Motor neuron (in vitro differentiated cells): ENCODE results near the gene FCHSD2. TPM values are rescaled to one million over a fixed set of nuclear protein-coding genes. Genes with fewer than 3 reads are reported as not detected.

Experiments used
- ATAC-seq, 8 experiments: fragments of 200-7000 bp; cut with Tn5 transposase; replicated peaks in 6 of 8; 2 replicates each; pipeline ENCODE4 v1.8.0; 2021; ENCODE audit warnings: mild to moderate bottlenecking in 8 of 8, moderate library complexity in 8 of 8
- H3K27ac ChIP-seq, 2 donors: fragments of 250-450 bp; sonication (Bioruptor Pico); 2 replicates each; pipeline ENCODE4 v1.9.0; 2021; ENCODE audit warnings: antibody characterized with exemption in 2 of 2, mild to moderate bottlenecking in 2 of 2, moderate library complexity in 1 of 2
- H3K4me1 ChIP-seq, 2 donors: fragments of 250-450 bp; sonication (Bioruptor Pico); replicated peaks in 1 of 2; 2 replicates each; pipeline ENCODE4 v1.6.1; 2021; ENCODE audit warnings: antibody characterized with exemption in 2 of 2, mild to moderate bottlenecking in 2 of 2, moderate library complexity in 1 of 2
- H3K4me3 ChIP-seq, 5 donors: fragments of 250-450 bp; sonication (Bioruptor Pico); 2 replicates each; pipeline ENCODE4 v1.9.0; 2021; ENCODE audit warnings: antibody characterized with exemption in 5 of 5, mild to moderate bottlenecking in 5 of 5, moderate library complexity in 4 of 5
- WGBS, 10 experiments: fragments of 450-650 bp; shearing (Covaris generic); methylation state at CpG; one replicate each; pipeline ENCODE4 v1.0.0; 2022; 5-methylcytosine and 5-hydroxymethylcytosine counted together
- in situ Hi-C, 9 experiments: fragments of 400-800 bp; cut with MboI; loops; one replicate each; pipeline ENCODE4 v1.15.0; 2021; ENCODE audit warnings: low sequenced_read_pairs in 9 of 9, low pct_unique_long_range_greater_than_20kb in 2 of 9; ENCODE audit not compliant: unreplicated experiment in 9 of 9
- total RNA-seq, 8 experiments: library from RNA; unstranded; fragments of 300-600 nt; gene quantifications; 2 replicates each; pipeline versions ENCODE4 v1.2.3 to v1.2.4, GENCODE V29; 2022

The FCHSD2 gene
- total RNA-seq, 8 experiments from 2014 or later, result 11.6 to 22.1 (median 18.0) TPM

- 11 to 100% (median 67%) methylated on average over 1 of the region's 1 CpG; no CpG with 5 or more reads in 3 of the 10 experiments for WGBS, 10 experiments
- H3K4me1 ChIP-seq, result no peaks in the 10 kb centered on the region
- no peak for ATAC-seq
- no peak overlapping the region for H3K4me3 ChIP-seq
- in situ Hi-C loops, result loop anchor here in 1 of 9 experiments (25.0 kb wide), 1 partner anchor 194 kb away; the partner anchor contains the start of gene FCHSD2
- no peak overlapping the region for H3K27ac ChIP-seq
Measured at GRCh38 chr11:72943664-72944063, 198.5 kb downstream of the FCHSD2 start.

DNA sequence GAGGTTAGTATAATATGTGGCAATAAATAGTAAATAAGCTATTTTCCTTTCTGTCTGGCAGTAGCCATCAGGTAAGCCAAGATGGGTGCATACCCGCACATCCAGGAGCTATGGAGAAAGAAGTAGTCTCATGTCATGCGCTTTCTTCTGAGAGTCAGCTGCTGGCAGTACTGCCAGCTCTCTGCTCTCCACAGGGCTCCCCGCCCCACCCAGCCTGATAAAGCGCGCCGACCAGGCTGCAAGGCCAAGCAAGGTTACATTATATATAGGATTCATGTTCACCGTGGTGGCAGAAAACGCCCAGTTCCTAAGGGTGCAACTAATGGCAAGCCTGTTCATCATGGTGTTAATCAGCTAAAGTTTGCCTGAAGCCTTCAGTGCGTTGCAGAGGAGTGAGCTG lies 201.7 kb downstream of the FCHSD2 start:
- H3K27ac ChIP-seq, result no peak overlapping the region
- WGBS, 10 experiments, result 80 to 100% (median 86%) methylated on average over 1 to 5 of the region's 9 CpGs; no CpG with 5 or more reads in 4 of the 10 experiments
- H3K4me1 ChIP-seq, result no peaks in the 10 kb centered on the region
- no peak overlapping the region for H3K4me3 ChIP-seq
- ATAC-seq, result no peak
- in situ Hi-C loops, result loop anchor here in 1 of 9 experiments (25.0 kb wide), 1 partner anchor 197 kb away; the partner anchor contains the start of gene FCHSD2

DNA sequence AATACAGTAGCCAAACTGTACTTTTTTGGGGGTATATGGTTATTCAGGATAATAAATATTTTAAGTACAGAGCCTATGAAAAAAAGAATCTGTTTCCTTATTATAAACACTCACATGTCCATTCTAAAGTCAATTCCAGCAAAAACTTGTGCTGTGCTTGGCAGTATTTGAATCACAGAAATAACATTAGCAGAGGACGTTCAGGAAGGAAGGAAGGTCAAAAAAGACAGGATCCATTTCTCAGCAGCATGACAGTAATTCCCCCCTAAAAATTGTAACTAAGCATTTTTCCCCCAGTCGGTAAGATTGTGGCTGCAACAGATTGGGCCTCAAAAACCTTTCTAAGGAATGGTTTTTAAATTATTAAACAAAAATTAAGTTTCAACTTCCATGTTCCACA lies 203.1 kb downstream of the FCHSD2 start:
- Histone ChIP-seq H3K4me1 (no peaks in the 10 kb centered on the region), H3K4me3 (no peak overlapping the region), H3K27ac (no peak overlapping the region)
- in situ Hi-C loops, result loop anchor here in 1 of 9 experiments (25.0 kb wide), 1 partner anchor 198 kb away; the partner anchor contains the start of gene FCHSD2
- ATAC-seq, result no peak
- 60 to 100% (median 87%) methylated on average over 1 to 2 of the region's 2 CpGs for WGBS, 10 experiments

GRCh38 chr11:72937439-72937838 lies 204.7 kb downstream of the FCHSD2 start:
- 90 to 100% (median 99%) methylated on average over 1 to 4 of the region's 4 CpGs; no CpG with 5 or more reads in 2 of the 10 experiments for WGBS, 10 experiments
- no peak overlapping the region for H3K27ac ChIP-seq
- no peak for ATAC-seq
- H3K4me3 ChIP-seq, result no peak overlapping the region
- in situ Hi-C loops, result loop anchor here in 1 of 9 experiments (25.0 kb wide), 1 partner anchor 200 kb away; the partner anchor contains the start of gene FCHSD2
- H3K4me1 ChIP-seq, result no peaks in the 10 kb centered on the region

- H3K4me3 ChIP-seq, result no peak overlapping the region
- in situ Hi-C loops, result loop anchor here in 1 of 9 experiments (25.0 kb wide), 1 partner anchor 202 kb away; the partner anchor contains the start of gene FCHSD2
- H3K27ac ChIP-seq, result no peak overlapping the region
- H3K4me1 ChIP-seq, result no peaks in the 10 kb centered on the region
- ATAC-seq, result no peak
Measured at GRCh38 chr11:72935700-72936099, 206.4 kb downstream of the FCHSD2 start.

DNA sequence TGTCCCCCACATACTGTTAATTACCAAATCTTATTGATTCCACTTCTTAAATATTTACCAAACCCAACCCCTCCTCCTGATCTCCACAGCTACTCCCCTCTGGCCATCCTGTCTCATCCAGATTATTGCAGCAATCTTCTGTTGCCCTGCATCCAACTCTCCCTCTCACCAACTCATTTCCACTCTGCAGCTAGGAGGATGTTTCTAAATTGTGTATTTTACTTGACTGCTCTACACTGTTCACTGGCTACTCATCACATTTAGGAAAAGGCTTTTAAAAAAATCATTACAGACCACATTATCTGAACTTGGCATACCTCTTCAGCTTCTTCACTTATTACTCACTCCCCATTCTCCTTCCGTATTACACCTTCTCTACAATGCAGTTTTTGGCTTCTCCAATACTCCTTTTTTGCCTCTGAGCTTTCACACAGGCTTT lies 210.0 kb downstream of the FCHSD2 start:
- in situ Hi-C loops, result loop anchor here in 1 of 9 experiments (25.0 kb wide), 1 partner anchor 205 kb away; the partner anchor contains the start of gene FCHSD2
- no peak overlapping the region for H3K27ac ChIP-seq
- WGBS, 10 experiments, result 85 to 100% (median 100%) methylated on average over 1 of the region's 1 CpG; no CpG with 5 or more reads in 2 of the 10 experiments
- ATAC-seq, result no peak
- H3K4me3 ChIP-seq, result no peak overlapping the region
- peaks cover 0 to 11% of the 10 kb centered on the region in 2 donors for H3K4me1 ChIP-seq

DNA sequence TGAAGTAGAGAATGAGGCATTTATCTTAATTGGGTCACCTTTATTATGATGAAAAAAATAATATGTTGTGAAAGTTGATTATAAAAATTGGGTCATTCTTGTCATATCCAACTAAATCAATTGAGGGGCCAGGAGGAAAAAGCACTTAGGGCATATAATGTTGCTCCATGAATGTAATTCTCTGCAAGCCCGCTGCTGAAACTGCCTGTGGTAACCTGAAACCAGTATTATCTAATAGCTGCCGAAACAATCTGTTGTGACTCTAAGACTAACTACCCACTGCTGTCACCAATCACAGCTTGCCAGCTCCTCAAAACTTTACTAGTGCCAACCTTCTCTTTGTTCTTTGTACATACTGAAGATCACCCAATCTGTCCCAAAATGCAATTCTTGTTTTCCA lies 212.1 kb downstream of the FCHSD2 start:
- Histone ChIP-seq H3K27ac (no peak overlapping the region), H3K4me3 (no peak overlapping the region), H3K4me1 (peaks cover 0 to 11% of the 10 kb centered on the region in 2 donors)
- in situ Hi-C loops, result loop anchor here in 1 of 9 experiments (25.0 kb wide), 1 partner anchor 207 kb away; the partner anchor contains the start of gene FCHSD2
- 38 to 94% (median 60%) methylated on average over 1 to 2 of the region's 2 CpGs; no CpG with 5 or more reads in 1 of the 10 experiments for WGBS, 10 experiments
- ATAC-seq, result peak in 1 of 8 experiments; percentile 49

- H3K27ac ChIP-seq, result no peak overlapping the region
- no peak overlapping the region for H3K4me3 ChIP-seq
- H3K4me1 ChIP-seq, result peaks cover 0 to 11% of the 10 kb centered on the region in 2 donors
- no peak for ATAC-seq
- in situ Hi-C loops, result loop anchor here in 1 of 9 experiments (25.0 kb wide), 1 partner anchor 208 kb away; the partner anchor contains the start of gene FCHSD2
- WGBS, 10 experiments, result 25 to 100% (median 85%) methylated on average over 1 of the region's 1 CpG; no CpG with 5 or more reads in 4 of the 10 experiments
Measured at GRCh38 chr11:72929256-72929655, 212.9 kb downstream of the FCHSD2 start.

- H3K4me3 ChIP-seq, result no peak overlapping the region
- no peak overlapping the region for H3K27ac ChIP-seq
- H3K4me1 ChIP-seq, result peaks cover 0 to 11% of the 10 kb centered on the region in 2 donors
- in situ Hi-C loops, result loop anchor here in 1 of 9 experiments (25.0 kb wide), 1 partner anchor 210 kb away; the partner anchor contains the start of gene FCHSD2
- ATAC-seq, result peak in 1 of 8 experiments; percentile 35
Measured at GRCh38 chr11:72927380-72927779, 214.7 kb downstream of the FCHSD2 start.

DNA sequence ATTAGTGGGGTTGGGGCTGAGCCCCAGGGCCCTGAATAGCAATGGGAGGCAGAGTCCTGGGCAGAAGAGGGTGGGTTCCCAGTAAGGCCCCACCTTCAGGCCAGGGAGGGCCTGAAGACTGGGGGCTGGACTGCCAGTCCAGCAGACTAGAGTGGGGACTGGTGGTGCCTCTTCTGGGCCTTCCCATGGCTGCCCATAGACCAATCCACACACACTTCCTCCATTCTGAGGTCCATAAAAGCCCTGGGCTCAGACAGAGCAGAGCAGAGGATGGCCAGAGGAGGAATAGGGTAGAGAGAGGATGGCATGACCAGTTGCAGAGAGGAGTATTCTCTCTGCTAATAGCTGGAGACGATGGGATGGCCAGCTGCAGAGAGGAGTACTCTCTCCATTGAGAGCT lies 216.0 kb downstream of the FCHSD2 start:
- Histone ChIP-seq H3K27ac (no peak overlapping the region), H3K4me1 (peaks cover 0 to 11% of the 10 kb centered on the region in 2 donors), H3K4me3 (no peak overlapping the region)
- WGBS, 10 experiments, result 80 to 83% methylated on average over 1 of the region's 1 CpG; no CpG with 5 or more reads in 8 of the 10 experiments
- in situ Hi-C loops, result loop anchor here in 1 of 9 experiments (25.0 kb wide), 1 partner anchor 211 kb away; the partner anchor contains the start of gene FCHSD2
- ATAC-seq, result no peak

DNA sequence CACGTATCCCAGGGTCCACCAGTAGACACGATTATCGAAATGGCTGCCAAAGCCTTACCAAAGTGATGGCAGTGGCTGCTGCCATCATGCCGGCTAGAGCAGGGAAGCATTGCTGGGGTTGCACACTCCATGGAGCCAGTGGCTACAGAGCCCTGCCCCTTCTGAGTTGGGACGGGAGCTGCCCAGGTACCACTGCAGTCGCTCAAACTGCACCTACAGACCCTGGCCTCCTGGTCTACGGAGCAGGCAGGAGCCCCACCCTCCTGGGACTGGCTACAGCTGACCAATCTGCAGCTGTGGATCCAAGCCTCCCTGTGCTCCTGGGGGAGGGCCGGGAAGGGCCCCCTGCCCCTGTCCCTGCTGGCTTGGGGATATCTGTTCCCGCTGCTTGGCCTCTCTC lies 216.5 kb downstream of the FCHSD2 start:
- Histone ChIP-seq H3K4me1 (peaks cover 0 to 11% of the 10 kb centered on the region in 2 donors), H3K4me3 (no peak overlapping the region), H3K27ac (no peak overlapping the region)
- WGBS, 10 experiments, result 93 to 100% (median 100%) methylated on average over 2 to 5 of the region's 9 CpGs; no CpG with 5 or more reads in 7 of the 10 experiments
- in situ Hi-C loops, result loop anchor here in 1 of 9 experiments (25.0 kb wide), 1 partner anchor 212 kb away; the partner anchor contains the start of gene FCHSD2
- ATAC-seq, result no peak

- ATAC-seq, result peak in 3 of 8 experiments; percentile 23 to 38 (median 27)
- WGBS, 10 experiments, result 100% methylated on average over 1 of the region's 1 CpG; no CpG with 5 or more reads in 4 of the 10 experiments
- Histone ChIP-seq H3K4me3 (no peak overlapping the region), H3K27ac (no peak overlapping the region), H3K4me1 (peaks cover 0 to 3% of the 10 kb centered on the region in 2 donors)
- in situ Hi-C loops, result loop anchor here in 1 of 9 experiments (25.0 kb wide), 1 partner anchor 213 kb away; the partner anchor contains the start of gene FCHSD2
Measured at GRCh38 chr11:72924568-72925190, 217.4 kb downstream of the FCHSD2 start.
